ENCODE measurements around the gene FRMPD4.

Gene FRMPD4

GRCh38 chrX:12488220-12488619, 349.9 kb downstream of the FRMPD4 start:
- no peak for DNase-seq (ENCODE audit: extremely low spot score)
- POLR2A ChIA-PET: no interaction called here
- CTCF ChIA-PET: no interaction called here
- no peak for TF ChIP-seq ZNF384 (IDR thresholded peaks at IDR 0.05)
- TF ChIP-seq PKNOX1 (IDR thresholded peaks at IDR 0.05): no peak
- no peak for TF ChIP-seq SUZ12 (IDR thresholded peaks at IDR 0.05)
- no peak for TF ChIP-seq NFRKB (IDR thresholded peaks at IDR 0.05)
- TF ChIP-seq FOXA1 (IDR thresholded peaks at IDR 0.05): no peak
- no peak for TF ChIP-seq LEF1 (IDR thresholded peaks at IDR 0.05; ENCODE audit: borderline replicate concordance)
- no peak for TF ChIP-seq HDGF (IDR thresholded peaks at IDR 0.05; ENCODE audit: borderline replicate concordance)
- TF ChIP-seq ARNT (IDR thresholded peaks at IDR 0.05): no peak
- no peak for TF ChIP-seq ELF4 (IDR thresholded peaks at IDR 0.05)

DNA sequence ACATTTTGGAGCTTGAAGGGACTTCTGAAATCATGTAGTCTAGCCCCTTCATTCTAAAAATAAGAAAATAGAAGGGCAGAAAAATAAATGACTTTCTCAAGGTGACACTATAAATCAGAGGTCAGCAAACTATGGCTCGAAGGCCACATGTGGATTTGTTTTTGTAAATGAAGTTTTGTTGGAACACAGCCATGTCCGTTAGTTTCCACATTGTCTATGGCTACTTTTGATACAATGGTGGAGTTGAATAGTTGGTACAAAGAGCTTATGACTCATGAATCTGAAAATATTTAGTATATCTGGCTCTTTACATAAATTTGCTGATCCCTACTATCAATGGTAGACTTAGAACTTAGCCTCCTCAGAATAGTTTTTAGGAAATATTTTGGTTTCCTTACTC, 350.5 kb downstream of the FRMPD4 start:
- no peak for TF ChIP-seq SUZ12 (IDR thresholded peaks at IDR 0.05)
- TF ChIP-seq NFRKB (IDR thresholded peaks at IDR 0.05): no peak
- no peak for TF ChIP-seq LEF1 (IDR thresholded peaks at IDR 0.05; ENCODE audit: borderline replicate concordance)
- TF ChIP-seq SP1 (IDR thresholded peaks at IDR 0.05): no peak
- TF ChIP-seq L3MBTL2 (conservative IDR thresholded peaks at IDR 0.05): no peak
- TF ChIP-seq PKNOX1 (IDR thresholded peaks at IDR 0.05): no peak
- TF ChIP-seq FOXM1 (IDR thresholded peaks at IDR 0.05; ENCODE audit: borderline replicate concordance): no peak
- TF ChIP-seq ELF4 (IDR thresholded peaks at IDR 0.05): no peak
- TF ChIP-seq ZNF384 (IDR thresholded peaks at IDR 0.05): no peak
- no peak for TF ChIP-seq TARDBP (IDR thresholded peaks at IDR 0.05)
- no peak for TF ChIP-seq HDGF (IDR thresholded peaks at IDR 0.05; ENCODE audit: borderline replicate concordance)
- TF ChIP-seq ARNT (IDR thresholded peaks at IDR 0.05): no peak
- no peak for TF ChIP-seq CTBP1 (IDR thresholded peaks at IDR 0.05; ENCODE audit: borderline replicate concordance)
- no peak for TF ChIP-seq FOXK2 (IDR thresholded peaks at IDR 0.05)
- no peak for TF ChIP-seq FOXA1 (IDR thresholded peaks at IDR 0.05)
- TF ChIP-seq BHLHE40 (IDR thresholded peaks at IDR 0.05; ENCODE audit: borderline replicate concordance): no peak
- no peak for DNase-seq (ENCODE audit: extremely low spot score)
- CTCF ChIA-PET: no interaction called here
- POLR2A ChIA-PET: no interaction called here

DNA sequence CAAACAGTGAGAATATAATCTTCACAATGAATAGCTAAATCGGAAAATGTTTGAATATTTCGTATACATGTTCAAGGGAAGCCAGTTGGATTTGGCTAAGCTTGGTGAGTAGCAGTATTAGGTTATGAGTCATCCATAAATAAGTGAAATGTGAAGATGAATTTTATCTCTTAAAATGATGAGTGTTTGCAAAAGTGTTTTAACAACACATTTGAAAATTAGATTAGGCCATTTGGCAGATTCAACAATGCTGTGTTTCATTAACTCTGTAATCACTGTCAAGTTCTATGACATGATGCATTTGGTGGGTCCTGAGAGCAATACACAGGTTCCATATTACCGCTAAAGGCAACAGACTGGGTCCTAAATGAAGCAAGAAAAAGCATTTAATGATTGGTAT, 351.1 kb downstream of the FRMPD4 start:
- CTCF ChIA-PET: no interaction called here
- no peak for DNase-seq (ENCODE audit: extremely low spot score)
- no peak for TF ChIP-seq SP1 (IDR thresholded peaks at IDR 0.05)
- TF ChIP-seq ARNT (IDR thresholded peaks at IDR 0.05): no peak
- no peak for TF ChIP-seq SUZ12 (IDR thresholded peaks at IDR 0.05)
- no peak for TF ChIP-seq TARDBP (IDR thresholded peaks at IDR 0.05)
- no peak for TF ChIP-seq CTBP1 (IDR thresholded peaks at IDR 0.05; ENCODE audit: borderline replicate concordance)
- POLR2A ChIA-PET: no interaction called here

- no peak for TF ChIP-seq CTBP1 (IDR thresholded peaks at IDR 0.05; ENCODE audit: borderline replicate concordance)
- no peak for DNase-seq (ENCODE audit: extremely low spot score)
- ChIA-PET CTCF (no interaction called here), POLR2A (no interaction called here)
Observed at GRCh38 chrX:12494400-12495138, 356.3 kb downstream of the FRMPD4 start.

- ChIA-PET POLR2A (no interaction called here), CTCF (no interaction called here)
- DNase-seq (ENCODE audit: extremely low spot score): no peak
- no peak for TF ChIP-seq FOXA1 (IDR thresholded peaks at IDR 0.05)
- TF ChIP-seq L3MBTL2 (conservative IDR thresholded peaks at IDR 0.05): no peak
- no peak for TF ChIP-seq BHLHE40 (IDR thresholded peaks at IDR 0.05; ENCODE audit: borderline replicate concordance)
- TF ChIP-seq ZNF384 (IDR thresholded peaks at IDR 0.05): no peak
- no peak for TF ChIP-seq FOXM1 (IDR thresholded peaks at IDR 0.05; ENCODE audit: borderline replicate concordance)
- no peak for TF ChIP-seq SUZ12 (IDR thresholded peaks at IDR 0.05)
- no peak for TF ChIP-seq PKNOX1 (IDR thresholded peaks at IDR 0.05)
- no peak for TF ChIP-seq HDGF (IDR thresholded peaks at IDR 0.05; ENCODE audit: borderline replicate concordance)
- no peak for TF ChIP-seq ELF4 (IDR thresholded peaks at IDR 0.05)
- TF ChIP-seq NFRKB (IDR thresholded peaks at IDR 0.05): no peak
- TF ChIP-seq CTBP1 (IDR thresholded peaks at IDR 0.05; ENCODE audit: borderline replicate concordance): no peak
- no peak for TF ChIP-seq SP1 (IDR thresholded peaks at IDR 0.05)
- TF ChIP-seq TARDBP (IDR thresholded peaks at IDR 0.05): no peak
- TF ChIP-seq LEF1 (IDR thresholded peaks at IDR 0.05; ENCODE audit: borderline replicate concordance): no peak
- TF ChIP-seq ARNT (IDR thresholded peaks at IDR 0.05): no peak
- TF ChIP-seq FOXK2 (IDR thresholded peaks at IDR 0.05): no peak
Observed at GRCh38 chrX:12496343-12496742, 358.1 kb downstream of the FRMPD4 start.

GRCh38 chrX:12497832-12498591, 359.7 kb downstream of the FRMPD4 start:
- DNase-seq (ENCODE audit: extremely low spot score): peak; percentile 47
- POLR2A ChIA-PET: no interaction called here
- CTCF ChIA-PET: interaction anchor here (0.9 to 1.1 kb wide), 2 partner anchors 9 to 204 kb away, joined by 3 read pairs; no protein-coding TSS in a partner anchor
- TF ChIP-seq CTBP1 (IDR thresholded peaks at IDR 0.05; ENCODE audit: borderline replicate concordance): no peak
- no peak for TF ChIP-seq ARNT (IDR thresholded peaks at IDR 0.05)
- TF ChIP-seq TARDBP (IDR thresholded peaks at IDR 0.05): no peak
- no peak for TF ChIP-seq BHLHE40 (IDR thresholded peaks at IDR 0.05; ENCODE audit: borderline replicate concordance)
- no peak for TF ChIP-seq FOXK2 (IDR thresholded peaks at IDR 0.05)
- no peak for TF ChIP-seq FOXA1 (IDR thresholded peaks at IDR 0.05)
- no peak for TF ChIP-seq PKNOX1 (IDR thresholded peaks at IDR 0.05)
- TF ChIP-seq ZNF384 (IDR thresholded peaks at IDR 0.05): no peak
- TF ChIP-seq L3MBTL2 (conservative IDR thresholded peaks at IDR 0.05): no peak
- no peak for TF ChIP-seq SUZ12 (IDR thresholded peaks at IDR 0.05)
- TF ChIP-seq SP1 (IDR thresholded peaks at IDR 0.05): no peak
- TF ChIP-seq HDGF (IDR thresholded peaks at IDR 0.05; ENCODE audit: borderline replicate concordance): no peak
- no peak for TF ChIP-seq FOXM1 (IDR thresholded peaks at IDR 0.05; ENCODE audit: borderline replicate concordance)
- TF ChIP-seq NFRKB (IDR thresholded peaks at IDR 0.05): no peak
- no peak for TF ChIP-seq ELF4 (IDR thresholded peaks at IDR 0.05)
- no peak for TF ChIP-seq LEF1 (IDR thresholded peaks at IDR 0.05; ENCODE audit: borderline replicate concordance)

Measured in HEK293T (cell line).